HL-60/S4 (cell line): ENCODE results near the gene PHACTR2.
"Not testable (repeated sequence)": the region's sequence is repeated elsewhere in the genome, so short reads cannot be mapped to it uniquely, and the experiment has no call there.

Source experiments
- in situ Hi-C: fragments of 300-500 bp; cut with MboI; formaldehyde crosslinking; loops from 2 replicates; pipeline ENCODE4 v1.14.3; 2022; ENCODE audit warnings: low sequenced_read_pairs

The PHACTR2 gene

DNA sequence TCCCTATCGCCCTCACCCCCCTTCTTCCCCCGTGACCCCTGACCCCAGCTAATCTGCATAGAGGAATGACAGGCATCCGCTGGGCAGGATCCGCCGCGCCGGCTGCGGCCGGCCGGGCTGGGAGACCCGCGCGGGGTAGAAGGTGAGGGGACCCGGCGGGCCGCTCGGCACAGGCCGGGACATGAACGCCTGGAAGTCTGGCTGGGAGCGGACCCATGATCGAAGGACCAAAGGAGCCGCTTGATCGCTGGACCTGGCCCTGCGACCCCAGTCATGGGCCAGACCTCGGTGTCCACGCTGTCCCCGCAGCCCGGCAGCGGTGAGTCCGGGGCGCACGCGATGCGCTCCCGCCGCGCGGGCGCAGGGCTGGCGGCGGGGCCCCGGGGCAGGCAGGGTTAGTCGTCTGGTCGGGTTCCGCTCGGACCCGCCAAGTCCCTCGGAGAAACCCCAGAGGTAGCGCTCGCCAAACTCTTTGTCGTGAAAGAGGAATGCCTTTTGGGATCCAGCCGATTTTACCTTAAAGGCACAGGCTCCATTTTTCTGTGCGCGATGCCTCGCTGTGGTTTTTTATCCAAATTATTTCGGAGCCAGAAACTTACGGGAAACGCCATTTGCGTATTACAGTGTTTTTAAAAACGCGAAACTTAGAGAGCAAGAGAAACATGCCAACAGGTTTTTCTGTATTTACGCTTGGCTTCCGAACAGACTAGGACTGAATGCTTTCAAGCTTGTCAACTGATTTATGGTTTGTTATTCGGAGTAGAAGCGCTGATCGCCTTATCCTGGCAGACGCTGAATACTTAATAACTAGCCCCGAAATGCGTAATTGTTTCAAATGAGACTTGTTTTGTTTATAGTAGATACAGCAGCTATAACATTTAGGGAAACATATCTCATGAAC is at the start of gene PHACTR2:
TSS of gene PHACTR2 (plus strand) at position 75 of the 901 bp plus-strand sequence. CDS start at position 274, 199 bp downstream.
- in situ Hi-C loops, result no loop called here

DNA sequence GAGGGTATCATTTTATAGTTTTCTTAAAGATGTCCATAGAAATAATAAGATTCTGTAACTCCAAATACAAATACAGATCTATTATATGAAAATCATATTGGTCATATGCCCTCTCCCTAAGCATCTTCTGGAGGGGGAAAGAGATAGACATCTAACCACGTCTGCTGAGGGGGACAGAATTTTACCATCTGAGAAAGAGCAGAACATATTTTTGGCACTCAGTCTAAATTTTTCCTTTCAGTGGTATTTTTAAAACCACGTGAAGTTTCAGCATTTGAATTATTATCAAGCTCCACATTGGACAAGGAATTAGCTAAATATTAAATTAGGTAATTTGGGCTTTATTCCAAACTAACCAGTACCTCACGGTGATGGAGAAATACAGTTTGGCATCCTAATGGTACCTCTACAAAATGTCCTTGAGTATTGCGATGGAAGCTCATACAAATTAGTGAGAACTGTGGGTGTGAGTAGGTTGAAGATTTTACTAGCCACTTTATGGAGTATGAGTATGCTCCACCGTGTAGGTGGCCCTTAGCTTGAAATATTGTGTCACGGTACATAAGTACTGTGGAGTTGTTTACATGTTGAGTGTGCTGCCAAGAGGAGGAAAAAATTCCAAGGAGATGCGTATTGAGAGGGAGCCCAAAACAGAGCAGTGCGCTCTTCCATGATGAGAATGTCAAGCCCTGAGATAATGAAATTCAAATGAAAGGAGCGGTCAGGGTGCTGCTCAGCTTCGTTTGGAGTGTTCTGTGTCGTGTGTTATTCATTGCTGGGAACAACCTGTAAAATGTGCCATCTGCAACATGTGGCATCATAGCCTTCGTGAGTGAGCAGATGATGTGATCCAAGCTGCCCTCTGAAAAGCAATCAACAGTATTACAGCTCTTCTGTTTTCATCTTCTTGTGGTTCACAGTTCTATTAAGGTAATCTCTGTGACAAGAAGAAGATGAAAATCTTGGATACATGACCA is 48.4 kb upstream of the PHACTR2 start:
- in situ Hi-C loops, result no loop called here

DNA sequence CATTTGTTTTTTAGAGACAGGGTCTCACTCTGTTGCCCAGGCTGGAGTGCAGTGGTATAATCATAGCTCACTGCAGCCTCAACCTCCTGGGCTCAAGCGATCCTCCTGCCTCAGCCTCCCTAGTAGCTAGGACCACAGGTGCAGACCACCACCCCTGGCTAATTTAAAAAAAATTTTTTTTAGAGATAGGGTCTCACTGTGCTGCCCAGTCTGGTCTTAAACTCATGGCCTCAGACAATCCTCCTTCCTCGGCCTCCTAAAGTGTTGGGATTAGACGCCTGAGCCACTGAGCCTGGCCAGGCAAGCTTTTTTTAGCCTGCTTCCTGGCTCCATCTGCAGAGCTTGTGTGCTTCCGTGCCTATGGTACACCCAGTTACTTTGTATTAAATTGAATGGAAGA is 46.6 kb upstream of the PHACTR2 start:
- in situ Hi-C loops, result not testable (repeated sequence)

DNA sequence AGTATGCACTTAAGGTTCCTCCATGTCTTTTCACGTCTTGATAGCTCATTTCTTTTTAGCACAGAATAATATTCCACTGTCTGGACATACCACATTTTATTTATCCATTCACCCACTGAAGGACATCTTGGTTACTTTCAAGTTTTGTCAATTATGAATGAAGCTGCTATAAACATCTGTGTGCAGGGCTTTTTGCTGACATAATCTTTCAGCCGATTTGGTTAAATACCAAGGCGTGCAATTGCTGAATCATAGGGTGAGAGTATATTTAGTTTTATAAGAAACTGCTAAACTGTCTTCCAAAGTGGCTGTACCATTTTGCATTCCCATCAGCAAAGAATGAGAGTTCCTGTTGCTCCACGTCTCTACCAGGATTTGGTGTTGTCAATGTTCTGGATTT is 44.9 kb upstream of the PHACTR2 start:
- in situ Hi-C loops, result no loop called here

DNA sequence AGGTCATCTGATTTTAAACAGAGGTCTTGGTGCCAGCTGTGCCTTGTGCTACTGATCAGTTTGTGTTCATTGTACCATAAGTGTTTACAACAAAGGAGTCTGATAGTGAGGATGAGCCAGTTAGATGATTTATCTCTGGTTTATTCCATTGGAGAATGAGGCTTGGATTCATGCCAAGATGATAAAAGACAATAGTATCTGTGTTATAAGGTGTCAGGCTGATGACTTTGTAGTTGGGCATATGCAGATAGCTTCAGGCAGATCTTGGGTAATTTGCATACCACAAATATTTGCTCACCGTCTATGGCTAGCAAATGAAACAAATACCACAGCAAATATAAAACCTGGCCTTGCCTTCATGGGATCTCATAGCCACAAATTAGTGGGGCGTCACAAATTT is 43.3 kb upstream of the PHACTR2 start:
- in situ Hi-C loops, result no loop called here

DNA sequence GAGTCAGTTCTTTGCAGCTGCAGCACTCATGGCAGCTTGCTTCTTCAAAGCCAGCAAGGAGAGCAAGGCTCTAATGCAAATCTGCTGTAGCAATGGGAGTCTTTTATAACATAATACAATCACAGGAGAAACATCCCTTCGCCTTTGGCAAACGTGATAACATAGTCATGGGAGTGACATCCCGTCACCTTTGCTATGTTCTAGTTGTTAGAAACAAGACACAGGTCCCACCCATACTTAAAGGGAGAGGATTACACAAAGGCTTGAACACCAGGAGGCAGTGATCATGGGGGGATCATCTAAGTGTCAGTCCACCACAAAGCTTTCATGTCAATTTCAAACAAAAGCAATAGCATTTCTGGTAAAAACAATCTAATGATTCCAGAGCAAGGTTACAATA is 40.1 kb upstream of the PHACTR2 start:
- in situ Hi-C loops, result no loop called here

DNA sequence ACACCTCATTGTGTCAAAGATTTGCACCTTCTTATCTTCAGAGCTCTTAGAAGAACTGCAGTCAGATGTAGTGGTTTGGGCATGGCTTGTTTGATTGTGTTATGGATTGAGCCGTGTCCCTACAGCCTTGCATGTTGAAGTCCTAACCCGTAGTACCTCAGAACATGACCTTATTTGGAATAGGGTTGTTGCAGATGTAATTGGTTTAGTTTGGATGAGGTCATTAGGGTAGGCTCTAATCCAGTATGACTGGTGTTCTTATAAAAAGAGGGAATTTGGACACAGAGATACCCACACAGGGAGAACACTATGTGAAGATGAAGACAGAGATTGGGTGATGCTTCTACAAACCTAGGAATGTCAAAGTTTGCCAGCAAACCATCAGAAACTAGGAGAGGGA is 35.4 kb upstream of the PHACTR2 start:
- in situ Hi-C loops, result no loop called here

DNA sequence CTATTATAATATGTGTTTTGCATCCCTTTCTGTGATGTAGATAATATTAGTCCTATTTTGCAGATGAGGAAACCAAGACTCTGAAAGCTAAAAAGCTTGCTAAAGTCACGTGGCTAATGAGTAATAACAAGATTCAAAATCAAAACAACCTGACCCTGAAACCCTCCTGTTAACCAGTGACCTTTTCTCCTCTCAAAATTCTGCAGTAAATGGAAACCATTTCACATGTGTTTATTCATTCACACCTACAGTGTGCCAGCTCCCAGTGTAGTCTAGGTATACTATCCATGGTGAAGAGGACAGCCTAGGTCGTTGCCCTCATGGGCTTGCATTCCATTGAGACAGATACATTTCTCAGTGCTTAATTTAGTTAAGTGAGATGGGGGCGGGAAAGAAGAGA is 30.6 kb upstream of the PHACTR2 start:
- in situ Hi-C loops, result no loop called here

DNA sequence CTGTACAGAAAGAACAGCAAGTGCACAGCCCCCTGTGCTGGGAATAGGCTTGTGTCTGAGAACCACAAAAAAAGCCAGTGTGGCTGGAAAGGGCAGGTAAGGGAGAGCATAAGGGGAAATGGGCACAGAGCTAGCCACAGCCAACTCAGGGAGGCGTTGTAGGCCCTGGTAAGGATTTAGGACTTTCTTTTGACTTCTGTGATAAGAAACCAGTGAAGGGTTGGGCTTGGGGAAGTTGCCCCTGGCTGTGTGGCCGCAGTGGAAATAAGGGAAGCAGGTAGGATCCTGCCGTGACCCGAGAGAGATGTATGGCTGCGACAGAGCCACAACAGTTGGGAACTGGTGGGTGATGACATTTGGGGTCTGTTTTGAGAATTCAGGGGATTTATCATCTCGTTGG is 30.0 kb upstream of the PHACTR2 start:
- in situ Hi-C loops, result no loop called here

DNA sequence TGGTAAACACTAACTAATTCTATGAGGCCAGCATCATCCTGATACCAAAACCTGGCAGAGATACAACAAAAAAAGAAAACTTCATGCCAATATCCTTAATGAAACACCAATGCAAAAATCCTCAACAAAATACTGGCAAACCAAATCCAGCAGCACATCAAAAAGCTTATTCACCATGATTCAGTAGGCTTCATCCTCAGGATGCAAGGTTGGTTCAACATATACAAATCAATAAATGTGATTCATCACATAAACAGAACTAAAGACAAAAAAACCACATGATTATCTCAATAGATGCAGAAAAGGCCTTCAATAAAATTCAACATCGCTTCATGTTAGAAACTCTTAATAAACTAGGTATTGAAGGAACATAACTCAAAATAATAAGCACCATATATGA is 28.4 kb upstream of the PHACTR2 start:
- in situ Hi-C loops, result not testable (repeated sequence)

DNA sequence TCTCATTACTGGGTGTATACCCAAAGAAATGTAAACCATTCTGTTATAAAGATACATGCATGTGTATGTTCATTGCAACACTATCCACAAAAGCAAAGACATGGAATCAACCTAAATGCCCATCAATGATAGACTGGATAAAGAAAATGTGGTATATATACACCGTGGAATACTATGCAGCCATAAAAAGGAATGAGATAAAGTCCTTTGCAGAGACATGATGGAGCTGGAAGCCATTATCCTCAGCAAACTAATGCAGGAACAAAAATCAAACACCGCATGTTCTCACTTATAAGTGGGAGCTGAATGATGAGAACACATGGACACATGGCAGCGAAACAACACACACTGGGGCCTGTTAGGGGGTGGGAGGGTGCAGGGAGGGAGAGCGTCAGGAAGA is 26.4 kb upstream of the PHACTR2 start:
- in situ Hi-C loops, result not testable (repeated sequence)

DNA sequence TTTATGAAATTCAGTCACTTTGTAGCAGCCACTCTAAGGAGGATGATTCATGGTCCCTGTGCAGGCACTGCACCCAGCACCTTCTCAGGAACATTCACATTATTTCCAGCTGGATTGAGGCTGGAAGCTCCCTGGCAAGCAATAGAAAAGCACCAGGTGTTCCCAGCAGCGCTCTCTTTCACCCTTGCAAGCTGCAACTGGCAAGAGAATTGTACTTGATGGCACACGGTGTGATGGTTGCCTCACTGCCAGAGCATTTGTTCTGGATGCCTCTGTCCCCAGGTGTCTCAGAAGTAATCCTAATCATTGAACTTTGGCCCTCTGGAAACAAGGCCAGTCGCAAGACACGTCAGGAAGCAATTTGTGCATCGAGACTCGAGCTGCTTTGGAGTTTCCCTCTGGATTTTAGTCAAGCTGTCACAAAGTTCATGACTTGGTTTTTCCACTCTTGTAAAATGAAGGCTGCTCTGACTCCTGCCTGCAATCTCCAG is 24.9 kb upstream of the PHACTR2 start:
- in situ Hi-C loops, result no loop called here

DNA sequence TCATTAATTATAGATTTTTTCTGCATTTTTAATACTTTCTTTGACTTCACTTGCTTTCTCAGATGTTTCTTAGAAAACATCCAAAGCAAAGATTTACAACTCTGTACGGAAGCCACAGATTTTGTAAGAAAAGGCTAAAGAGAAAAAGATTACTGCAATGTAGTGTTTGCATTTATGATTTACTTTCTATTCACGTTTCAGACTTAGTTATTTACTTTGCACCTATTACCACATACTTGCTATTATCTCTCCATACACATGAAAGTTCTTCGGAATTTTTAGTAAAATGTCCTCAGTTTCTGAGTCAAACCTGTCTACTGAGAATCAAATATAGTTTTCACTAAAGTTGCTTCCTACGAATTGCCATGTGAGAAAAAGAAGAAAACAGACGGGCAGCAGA is 22.2 kb upstream of the PHACTR2 start:
- in situ Hi-C loops, result no loop called here

DNA sequence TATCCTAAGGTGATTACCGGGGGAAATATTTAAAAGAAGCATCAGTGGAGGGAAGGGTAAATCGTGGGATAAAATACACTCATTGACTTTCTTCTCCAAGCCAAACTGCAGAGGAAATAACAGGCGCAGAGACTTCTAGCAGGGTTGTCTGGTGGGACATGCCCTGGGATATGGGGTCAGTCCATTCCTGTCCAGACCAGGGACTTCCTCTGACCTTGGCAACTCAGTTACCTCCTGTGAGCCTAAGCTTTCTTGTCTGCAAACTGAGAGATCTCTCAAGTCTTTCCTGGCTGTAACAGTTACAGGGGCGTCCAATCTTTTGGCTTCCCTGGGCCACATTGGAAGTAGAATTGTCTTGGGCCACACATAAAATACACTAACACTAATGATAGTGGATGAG is 21.7 kb upstream of the PHACTR2 start:
- in situ Hi-C loops, result no loop called here

DNA sequence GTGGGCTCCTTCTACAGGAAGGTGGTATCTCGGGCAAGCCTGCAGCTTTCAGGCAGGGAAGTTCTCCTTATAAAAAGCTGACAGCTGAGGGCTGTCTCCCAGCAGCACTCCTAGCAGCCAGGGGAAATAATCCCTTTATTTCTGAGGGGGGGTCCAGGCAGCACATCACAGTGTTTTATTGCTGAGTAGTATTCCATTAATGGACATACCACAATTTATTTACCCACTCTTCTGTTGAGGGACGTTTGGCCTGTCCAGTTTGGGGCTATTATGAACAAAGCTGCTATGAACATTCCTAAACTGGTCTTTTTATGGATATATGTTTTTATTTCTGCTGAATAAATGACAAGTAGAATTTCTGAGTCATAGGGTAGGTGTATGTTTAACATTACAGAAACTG is 20.0 kb upstream of the PHACTR2 start:
- in situ Hi-C loops, result no loop called here

DNA sequence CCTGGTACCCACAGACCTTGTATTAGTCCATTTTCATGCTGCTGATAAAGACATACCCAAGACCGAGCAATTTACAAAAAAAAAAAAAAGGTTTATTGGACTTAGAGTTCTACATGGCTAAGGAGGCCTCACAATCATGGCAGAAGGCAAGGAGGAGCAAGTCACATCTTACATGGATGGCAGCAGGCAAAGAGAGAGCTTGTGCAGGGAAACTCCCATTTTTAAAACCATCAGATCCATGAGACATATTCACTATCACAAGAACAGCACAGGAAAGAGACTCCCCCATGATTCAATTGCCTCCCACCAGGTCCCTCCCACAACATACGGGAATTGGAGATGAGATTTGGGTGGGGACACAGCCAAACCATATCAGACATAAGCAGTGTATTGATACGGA is 17.6 kb upstream of the PHACTR2 start:
- in situ Hi-C loops, result not testable (repeated sequence)

DNA sequence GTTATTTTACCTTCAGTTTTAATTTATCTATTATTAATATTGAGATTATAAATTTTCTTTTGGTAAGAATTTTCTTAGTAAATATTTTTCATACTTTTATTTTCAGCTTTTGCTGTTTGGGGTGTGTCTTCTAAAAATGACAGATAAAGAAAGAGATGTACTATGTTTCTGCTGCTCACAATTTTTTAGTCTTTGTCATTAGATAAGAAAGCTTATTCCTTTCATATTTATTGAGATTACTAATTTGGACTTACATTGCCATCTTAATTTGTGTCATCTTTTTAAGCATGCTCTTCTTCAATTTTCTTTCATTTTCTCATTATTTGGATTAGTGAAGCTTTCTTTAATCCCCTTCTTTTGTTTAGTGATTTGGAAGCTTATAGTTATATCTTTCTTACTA is 13.6 kb upstream of the PHACTR2 start:
- in situ Hi-C loops, result no loop called here

DNA sequence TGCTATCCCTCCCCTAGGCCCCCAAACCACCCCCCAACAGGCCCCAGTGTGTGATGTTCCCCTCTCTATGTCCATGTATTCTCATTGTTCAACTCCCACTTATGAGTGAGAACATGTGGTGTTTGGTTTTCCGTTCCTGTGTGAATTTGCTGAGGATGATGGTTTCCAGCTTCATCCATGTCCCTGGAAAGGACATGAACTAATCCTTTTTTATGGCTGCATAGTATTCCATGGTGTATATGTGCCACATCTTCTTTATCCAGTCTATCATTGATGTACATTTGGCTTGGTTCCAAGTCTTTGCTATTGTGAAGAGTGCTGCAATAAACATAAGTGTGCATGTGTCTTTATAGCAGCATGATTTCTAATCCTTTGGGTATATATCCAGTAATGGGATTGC is 11.8 kb upstream of the PHACTR2 start:
- in situ Hi-C loops, result not testable (repeated sequence)

DNA sequence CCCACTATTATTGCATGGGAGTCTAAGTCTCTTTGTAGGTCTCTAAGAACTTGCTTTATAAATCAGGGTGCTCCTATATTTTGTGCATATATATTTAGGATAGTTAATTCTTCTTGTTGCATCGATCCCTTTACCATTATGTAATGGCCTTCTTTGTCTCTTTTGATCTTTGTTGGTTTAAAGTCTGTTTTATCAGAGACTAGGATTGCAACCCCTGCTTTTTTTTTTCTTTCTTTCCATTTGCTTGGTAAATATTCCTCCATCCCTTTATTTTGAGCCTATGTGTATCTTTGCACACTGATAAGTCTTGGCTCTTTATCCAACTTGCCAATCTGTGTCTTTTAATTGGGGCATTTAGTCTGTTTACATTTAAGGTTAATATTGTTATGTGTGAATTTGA is 8.3 kb upstream of the PHACTR2 start:
- in situ Hi-C loops, result not testable (repeated sequence)

DNA sequence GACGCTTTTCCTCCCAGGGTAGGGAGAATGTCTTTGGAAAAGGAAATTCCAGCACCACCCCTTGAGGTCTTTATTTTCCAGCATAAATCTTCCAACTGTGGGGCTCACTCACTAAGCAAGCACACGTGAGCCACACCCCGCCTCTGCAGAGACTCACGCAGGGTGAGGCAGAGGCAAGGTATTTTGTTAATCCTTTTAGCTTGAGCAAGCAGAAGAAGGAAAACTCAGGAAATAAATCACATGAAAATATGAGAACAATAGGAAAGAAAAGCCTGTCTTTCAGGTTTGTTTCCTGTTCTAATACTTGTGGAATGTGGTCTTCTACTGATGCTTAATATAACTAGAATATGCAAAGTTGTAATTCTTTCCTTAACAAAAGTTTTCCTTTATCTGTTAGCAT is 4.1 kb upstream of the PHACTR2 start:
- in situ Hi-C loops, result no loop called here
